HG03159 (cell line): ENCODE results near the gene PDZD2.
"Not testable (repeated sequence)": the region's sequence is repeated elsewhere in the genome, so short reads cannot be mapped to it uniquely, and the experiment has no call there.

Experiments used
- ATAC-seq: cut with Tn5 transposase; IDR thresholded peaks from one replicate; pipeline ENCODE4 v1.9.1; 2021; ENCODE audit warnings: mild to moderate bottlenecking, moderate library complexity; ENCODE audit not compliant: unreplicated experiment

Gene PDZD2

GRCh38 chr5:31731710-31732301 is 92.9 kb downstream of the PDZD2 start:
- ATAC-seq: no peak

GRCh38 chr5:31732821-31733220 is 93.9 kb downstream of the PDZD2 start:
- not testable (repeated sequence) for ATAC-seq

GRCh38 chr5:31733371-31733770 is 94.4 kb downstream of the PDZD2 start:
- ATAC-seq: no peak

GRCh38 chr5:31736127-31736526 is 97.2 kb downstream of the PDZD2 start:
- no peak for ATAC-seq

GRCh38 chr5:31738199-31738598 is 99.3 kb downstream of the PDZD2 start:
- no peak for ATAC-seq

- ATAC-seq: no peak
Observed at GRCh38 chr5:31741496-31741895, 102.6 kb downstream of the PDZD2 start.

- ATAC-seq: no peak
Observed at GRCh38 chr5:31743678-31744077, 104.7 kb downstream of the PDZD2 start.

GRCh38 chr5:31748458-31749172 is 109.7 kb downstream of the PDZD2 start:
- ATAC-seq: no peak

GRCh38 chr5:31750215-31750614 is 111.3 kb downstream of the PDZD2 start:
- no peak for ATAC-seq

- ATAC-seq: no peak
Observed at GRCh38 chr5:31751610-31752009, 112.7 kb downstream of the PDZD2 start.

GRCh38 chr5:31753700-31754357 is 114.9 kb downstream of the PDZD2 start:
- ATAC-seq: no peak

GRCh38 chr5:31754358-31754704 is 115.4 kb downstream of the PDZD2 start:
- no peak for ATAC-seq

GRCh38 chr5:31754741-31755675 is 116.1 kb downstream of the PDZD2 start:
- no peak for ATAC-seq

- ATAC-seq: no peak
Observed at GRCh38 chr5:31755676-31756230, 116.8 kb downstream of the PDZD2 start.

- no peak for ATAC-seq
Observed at GRCh38 chr5:31757806-31758205, 118.9 kb downstream of the PDZD2 start.

- no peak for ATAC-seq
Observed at GRCh38 chr5:31758803-31759425, 120.0 kb downstream of the PDZD2 start.

GRCh38 chr5:31759925-31760324 is 121.0 kb downstream of the PDZD2 start:
- ATAC-seq: no peak

GRCh38 chr5:31761877-31762276 is 122.9 kb downstream of the PDZD2 start:
- ATAC-seq: no peak

GRCh38 chr5:31763424-31763823 is 124.5 kb downstream of the PDZD2 start:
- ATAC-seq: no peak

GRCh38 chr5:31764687-31765086 is 125.8 kb downstream of the PDZD2 start:
- ATAC-seq: not testable (repeated sequence)
